A549 (cell line): ENCODE data around the gene SLC47A2.

Experiments used
- JUN ChIP-seq, 2 experiments: fragments of >200 bp; sonication (Bioruptor Twin); formaldehyde crosslinking; IDR thresholded peaks; 2 replicates in 1 of 2; 3 replicates in 1 of 2; pipeline ENCODE4 v1.6.1; 2016 to 2017
- MAFK ChIP-seq: fragments of 450-650 bp; IDR thresholded peaks from 2 replicates; pipeline ENCODE4 v1.6.1; 2014; ENCODE audit not compliant: partially characterized antibody

GRCh38 chr17:19750020-19750572, 33.7 kb upstream of the SLC47A2 start:
- no peak for TF ChIP-seq JUN (IDR thresholded peaks at IDR 0.05)
- TF ChIP-seq MAFK: no peak
